NCI-H2171 (cell line): ENCODE results near the gene ADAMTS6.
"Not testable (repeated sequence)": the region's sequence is repeated elsewhere in the genome, so short reads cannot be mapped to it uniquely, and the experiment has no call there.

Experiments
- DNase-seq: peaks from one replicate; lab custom pipeline; 2025; lab: John Stamatoyannopoulos, UW

ADAMTS6 gene

GRCh38 chr5:65468633-65469032 lies 13.1 kb downstream of the ADAMTS6 start:
- DNase-seq = no peak

GRCh38 chr5:65462139-65462705 lies 19.5 kb downstream of the ADAMTS6 start:
- no peak for DNase-seq

GRCh38 chr5:65461490-65461889 lies 20.2 kb downstream of the ADAMTS6 start:
- DNase-seq = no peak

GRCh38 chr5:65459995-65460394 lies 21.7 kb downstream of the ADAMTS6 start:
- DNase-seq = no peak

GRCh38 chr5:65455064-65455463 lies 26.7 kb downstream of the ADAMTS6 start:
- no peak for DNase-seq

GRCh38 chr5:65451436-65451835 lies 30.3 kb downstream of the ADAMTS6 start:
- no peak for DNase-seq

GRCh38 chr5:65446682-65447081 lies 35.0 kb downstream of the ADAMTS6 start:
- no peak for DNase-seq

- DNase-seq = no peak
Measured at GRCh38 chr5:65441800-65442199, 39.9 kb downstream of the ADAMTS6 start.

- no peak for DNase-seq
Measured at GRCh38 chr5:65440456-65440855, 41.3 kb downstream of the ADAMTS6 start.

- DNase-seq = no peak
Measured at GRCh38 chr5:65434122-65434521, 47.6 kb downstream of the ADAMTS6 start.

- no peak for DNase-seq
Measured at GRCh38 chr5:65426656-65427055, 55.1 kb downstream of the ADAMTS6 start.

- no peak for DNase-seq
Measured at GRCh38 chr5:65423623-65424022, 58.1 kb downstream of the ADAMTS6 start.

- DNase-seq = no peak
Measured at GRCh38 chr5:65418661-65419060, 63.1 kb downstream of the ADAMTS6 start.

- DNase-seq = no peak
Measured at GRCh38 chr5:65413822-65414221, 67.9 kb downstream of the ADAMTS6 start.

- DNase-seq = no peak
Measured at GRCh38 chr5:65412842-65413241, 68.9 kb downstream of the ADAMTS6 start.

- DNase-seq = no peak
Measured at GRCh38 chr5:65411356-65411755, 70.4 kb downstream of the ADAMTS6 start.

- no peak for DNase-seq
Measured at GRCh38 chr5:65395526-65396155, 86.1 kb downstream of the ADAMTS6 start.

- DNase-seq = no peak
Measured at GRCh38 chr5:65394087-65394486, 87.6 kb downstream of the ADAMTS6 start.

GRCh38 chr5:65391591-65391990 lies 90.1 kb downstream of the ADAMTS6 start:
- DNase-seq = no peak

- no peak for DNase-seq
Measured at GRCh38 chr5:65390208-65390607, 91.5 kb downstream of the ADAMTS6 start.

GRCh38 chr5:65383859-65384258 lies 97.9 kb downstream of the ADAMTS6 start:
- DNase-seq = no peak

- no peak for DNase-seq
Measured at GRCh38 chr5:65382582-65382981, 99.1 kb downstream of the ADAMTS6 start.

GRCh38 chr5:65370505-65370904 lies 111.2 kb downstream of the ADAMTS6 start:
- not testable (repeated sequence) for DNase-seq

- DNase-seq = no peak
Measured at GRCh38 chr5:65366655-65367054, 115.1 kb downstream of the ADAMTS6 start.
